Esophagus muscularis mucosa (tissue), 4 donors: ENCODE data around the gene GABRR2. TPM values are rescaled to one million over a fixed set of nuclear protein-coding genes. Genes with fewer than 3 reads are reported as not detected.

Experiments used
- DNase-seq: peaks from one replicate; pipeline ENCODE4 v3.0.0-alpha.2; 2017; ENCODE audit errors: extremely low spot score
- H3K27ac ChIP-seq, 4 donors: fragments of 200-600 bp; sonication (generic); replicated peaks in 1 of 4; 1 replicate in 3 of 4; 2 replicates in 1 of 4; pipeline ENCODE4 v1.5.1; 2016 to 2019; ENCODE audit warnings: mild to moderate bottlenecking in 1 of 4
- H3K27me3 ChIP-seq, 4 donors: fragments of 200-600 bp; sonication (generic); one replicate each; pipeline versions ENCODE4 v1.5.1 to v1.6.0; 2016 to 2019
- H3K36me3 ChIP-seq, 4 donors: fragments of 200-600 bp; sonication (generic); one replicate each; pipeline ENCODE4 v1.5.1; 2016 to 2019
- H3K4me1 ChIP-seq, 4 donors: fragments of 200-600 bp; sonication (generic); one replicate each; pipeline ENCODE4 v1.5.1; 2016 to 2019
- H3K4me3 ChIP-seq, 4 donors: fragments of 200-600 bp; sonication (generic); 1 replicate in 2 of 4; 2 replicates in 2 of 4; pipeline ENCODE4 v1.5.1; 2016 to 2019; ENCODE audit warnings: mild to moderate bottlenecking in 4 of 4, moderate library complexity in 1 of 4
- H3K9me3 ChIP-seq, 4 donors: fragments of 200-600 bp; sonication (generic); 1 replicate in 3 of 4; 2 replicates in 1 of 4; pipeline ENCODE4 v1.5.1; 2016 to 2019
- CTCF ChIP-seq, 3 experiments: fragments of 200-600 bp in 2 of 3; fragments of 450-650 bp in 1 of 3; sonication (generic) in 2 of 3; IDR thresholded peaks; one replicate each; pipeline ENCODE4 v1.5.1; 2017 to 2019; ENCODE audit warnings: antibody characterized with exemption in 3 of 3, mild to moderate bottlenecking in 2 of 3, moderate library complexity in 1 of 3
- EP300 ChIP-seq: sonication (generic); formaldehyde crosslinking; IDR thresholded peaks from one replicate; pipeline ENCODE4 v1.6.1; 2017; ENCODE audit warnings: antibody characterized with exemption
- POLR2A ChIP-seq: fragments of 450-650 bp; IDR thresholded peaks from one replicate; pipeline ENCODE4 v1.6.1; 2017; ENCODE audit warnings: antibody characterized with exemption, moderate library complexity, mild to moderate bottlenecking, low read depth
- POLR2AphosphoS5 ChIP-seq, 2 donors: sonication (generic); formaldehyde crosslinking; IDR thresholded peaks; one replicate each; pipeline ENCODE4 v1.6.1; 2017; ENCODE audit warnings: antibody characterized with exemption in 2 of 2
- WGBS: methylation state at CpG from one replicate; pipeline ENCODE4 v1.1.5; 2018; 5-methylcytosine and 5-hydroxymethylcytosine counted together
- intact Hi-C: fragments of 100-400 bp; cut with DNase I; formaldehyde crosslinking; loops from one replicate; pipeline ENCODE4 v1.15.1; 2023
- total RNA-seq, 4 donors: library from RNA; depleted of rRNA; stranded (reverse); fragments of >200 nt; gene quantifications; one replicate each; pipeline versions ENCODE4 v1.1.0 to v1.2.1, GENCODE V29; 2016

Gene GABRR2
- total RNA-seq, 4 donors from 2014 or later = 0.33 to 0.46 (median 0.45) TPM; not detected in 1

DNA sequence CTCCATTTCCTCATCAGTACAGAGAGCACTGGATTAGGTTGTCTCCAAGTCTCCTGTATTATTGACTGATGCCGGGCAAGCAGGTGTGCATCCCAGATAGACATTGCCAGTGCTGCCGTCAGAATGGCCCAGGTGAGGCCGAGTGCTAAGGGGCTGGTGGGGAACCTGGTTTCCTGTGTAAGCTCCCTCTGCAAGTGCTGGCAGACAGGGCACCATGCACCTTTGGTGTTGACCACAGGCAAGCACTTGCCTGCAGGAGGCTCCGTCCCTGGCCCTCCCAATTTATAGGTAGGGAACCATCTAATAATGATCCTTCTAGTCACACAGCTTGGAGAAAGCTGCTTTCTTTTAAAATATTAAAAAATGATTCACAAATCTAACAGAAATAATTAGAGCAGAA is 98.7 kb downstream of the GABRR2 start:
- peaks cover 0 to 4% (median under 1%) of the 10 kb centered on the region in 4 donors for H3K4me1 ChIP-seq
- H3K27ac ChIP-seq = no peak overlapping the region
- intact Hi-C loops = no loop called here
- no peaks in the 10 kb centered on the region for H3K27me3 ChIP-seq
- no peak for DNase-seq
- 76% methylated on average over 4 of the region's 4 CpGs for WGBS
- H3K9me3 ChIP-seq = no peaks in the 10 kb centered on the region
- TF ChIP-seq POLR2AphosphoS5 (IDR thresholded peaks at IDR 0.05) (no peak), EP300 (no peak), POLR2A (no peak), CTCF (IDR thresholded peaks at IDR 0.05) (no peak)
- H3K36me3 ChIP-seq = no peaks in the 10 kb centered on the region
- no peak overlapping the region for H3K4me3 ChIP-seq

GRCh38 chr6:89215391-89215790 is 99.7 kb downstream of the GABRR2 start:
- Histone ChIP-seq H3K27me3 (no peaks in the 10 kb centered on the region), H3K36me3 (no peaks in the 10 kb centered on the region), H3K27ac (no peak overlapping the region), H3K4me3 (no peak overlapping the region), H3K4me1 (peaks cover 0 to 4% (median 0%) of the 10 kb centered on the region in 4 donors), H3K9me3 (no peaks in the 10 kb centered on the region)
- intact Hi-C loops = no loop called here
- TF ChIP-seq CTCF (IDR thresholded peaks at IDR 0.05) (no peak), POLR2A (no peak)
- no peak for DNase-seq

- TF ChIP-seq EP300 (no peak), CTCF (IDR thresholded peaks at IDR 0.05) (no peak), POLR2AphosphoS5 (IDR thresholded peaks at IDR 0.05) (no peak), POLR2A (no peak)
- H3K4me1 ChIP-seq = peaks cover 0 to 4% (median 0%) of the 10 kb centered on the region in 4 donors
- no peaks in the 10 kb centered on the region for H3K9me3 ChIP-seq
- no peak overlapping the region for H3K4me3 ChIP-seq
- no peak for DNase-seq
- no peak overlapping the region for H3K27ac ChIP-seq
- intact Hi-C loops = no loop called here
- no peaks in the 10 kb centered on the region for H3K27me3 ChIP-seq
- no peaks in the 10 kb centered on the region for H3K36me3 ChIP-seq
Measured at GRCh38 chr6:89214197-89214596, 100.9 kb downstream of the GABRR2 start.

GRCh38 chr6:89212472-89212871 is 102.6 kb downstream of the GABRR2 start:
- H3K27ac ChIP-seq = no peak overlapping the region
- DNase-seq = no peak

More at GRCh38 chr6:89212472-89212871, 102.6 kb downstream of the GABRR2 start:
- H3K9me3 ChIP-seq = no peaks in the 10 kb centered on the region
- 61% methylated on average over 4 of the region's 5 CpGs for WGBS
- peaks cover 0 to 4% (median 0%) of the 10 kb centered on the region in 4 donors for H3K4me1 ChIP-seq
- no peak overlapping the region for H3K4me3 ChIP-seq
- H3K27me3 ChIP-seq = no peaks in the 10 kb centered on the region
- H3K36me3 ChIP-seq = no peaks in the 10 kb centered on the region
- TF ChIP-seq POLR2A (no peak), POLR2AphosphoS5 (IDR thresholded peaks at IDR 0.05) (no peak), EP300 (no peak), CTCF (IDR thresholded peaks at IDR 0.05) (no peak)
- intact Hi-C loops = no loop called here
